GM23248 (cell line): ENCODE results near the gene IL36RN.

Experiments used
- EZH2 ChIP-seq: fragments of 200-600 bp; sonication (generic); IDR thresholded peaks from 2 replicates; pipeline ENCODE4 v1.6.1; 2018; ENCODE audit warnings: antibody characterized with exemption, mild to moderate bottlenecking; ENCODE audit not compliant: insufficient read depth, poor library complexity, severe bottlenecking
- EZH2phosphoT487 ChIP-seq: fragments of 200-600 bp; sonication (generic); IDR thresholded peaks from 2 replicates; pipeline ENCODE4 v1.6.1; 2018; ENCODE audit warnings: antibody characterized with exemption, moderate library complexity, mild to moderate bottlenecking, low read depth; ENCODE audit not compliant: insufficient read depth

GRCh38 chr2:113093613-113093977 is 34.6 kb downstream of the IL36RN start:
- TF ChIP-seq EZH2phosphoT487: no peak
- no peak for TF ChIP-seq EZH2
